Hepatocyte (in vitro differentiated cells): Measurements from ENCODE around the gene CDK19.

Experiments used
- EZH2 ChIP-seq: fragments of 200-600 bp; sonication (generic); IDR thresholded peaks from 2 replicates; pipeline ENCODE4 v1.6.1; 2016; ENCODE audit warnings: antibody characterized with exemption, mild to moderate bottlenecking, borderline replicate concordance
- TF ChIP-seq, protein P1 (sequence below): fragments of 200-600 bp; sonication (generic); IDR thresholded peaks from 2 replicates; pipeline ENCODE4 v1.5.1; 2016; ENCODE audit warnings: antibody characterized with exemption, mild to moderate bottlenecking; ENCODE audit not compliant: poor library complexity

- TF ChIP-seq, protein P1, sequence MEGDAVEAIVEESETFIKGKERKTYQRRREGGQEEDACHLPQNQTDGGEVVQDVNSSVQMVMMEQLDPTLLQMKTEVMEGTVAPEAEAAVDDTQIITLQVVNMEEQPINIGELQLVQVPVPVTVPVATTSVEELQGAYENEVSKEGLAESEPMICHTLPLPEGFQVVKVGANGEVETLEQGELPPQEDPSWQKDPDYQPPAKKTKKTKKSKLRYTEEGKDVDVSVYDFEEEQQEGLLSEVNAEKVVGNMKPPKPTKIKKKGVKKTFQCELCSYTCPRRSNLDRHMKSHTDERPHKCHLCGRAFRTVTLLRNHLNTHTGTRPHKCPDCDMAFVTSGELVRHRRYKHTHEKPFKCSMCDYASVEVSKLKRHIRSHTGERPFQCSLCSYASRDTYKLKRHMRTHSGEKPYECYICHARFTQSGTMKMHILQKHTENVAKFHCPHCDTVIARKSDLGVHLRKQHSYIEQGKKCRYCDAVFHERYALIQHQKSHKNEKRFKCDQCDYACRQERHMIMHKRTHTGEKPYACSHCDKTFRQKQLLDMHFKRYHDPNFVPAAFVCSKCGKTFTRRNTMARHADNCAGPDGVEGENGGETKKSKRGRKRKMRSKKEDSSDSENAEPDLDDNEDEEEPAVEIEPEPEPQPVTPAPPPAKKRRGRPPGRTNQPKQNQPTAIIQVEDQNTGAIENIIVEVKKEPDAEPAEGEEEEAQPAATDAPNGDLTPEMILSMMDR, result no peak
- no peak for TF ChIP-seq EZH2
Observed at GRCh38 chr6:110841266-110841665, 26.0 kb upstream of the CDK19 start.
